ENCODE data around the gene PTCD1. TPM values are rescaled to one million over a fixed set of nuclear protein-coding genes. Genes with fewer than 3 reads are reported as not detected.
A peak's percentile ranks its signal among the peaks of the same experiment; 100 is the strongest.

Gene PTCD1
- total and polyA plus RNA-seq, 9 of the 15 experiments (the other 6 are each of a cell fraction or from before 2014, with no cell fraction given): 0.46 to 17.1 (median 6.2) TPM

DNA sequence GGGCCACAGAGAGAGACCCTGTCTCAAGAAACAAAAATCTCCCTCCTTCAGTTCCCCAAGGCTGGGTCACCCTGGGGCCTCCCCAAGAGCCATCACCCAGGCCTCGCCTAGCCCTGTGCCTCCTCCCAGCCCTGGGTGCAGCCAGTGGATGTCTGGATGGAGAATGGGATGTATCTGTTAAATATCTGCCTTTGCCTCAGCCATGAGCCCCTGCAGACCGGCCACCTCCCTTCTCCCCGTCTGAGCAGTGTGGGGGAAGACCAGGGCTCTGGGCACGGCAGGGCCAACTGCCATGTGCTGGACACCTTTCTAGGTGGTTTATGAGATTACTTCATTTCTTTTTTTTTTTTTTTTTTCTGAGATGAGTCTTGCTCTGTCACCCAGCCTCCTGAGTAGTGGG, 54.1 kb downstream of the PTCD1 start:
- no peaks in the 10 kb centered on the region for H3K27me3 ChIP-seq (ENCODE audit: control insufficient read depth in 2 of 2, insufficient read depth in 2 of 2, low read length in 2 of 2)
- in situ Hi-C loops (cut with MboI) (no loop called here), intact Hi-C loops (cut with micrococcal nuclease) (no loop called here)
- no peak overlapping the region for H3K4me3 ChIP-seq
- H2AFZ ChIP-seq (ENCODE audit: low read depth, low read length): no peak overlapping the region
- ATAC-seq: no peak
- peaks cover 16 to 41% of the 10 kb centered on the region in 2 experiments for H3K4me1 ChIP-seq (replicated peaks in 1 of 2; ENCODE audit: control insufficient read depth in 2 of 2, insufficient read depth in 2 of 2, low read length in 2 of 2)
- H3K79me2 ChIP-seq (ENCODE audit: control insufficient read depth, insufficient read depth, low read length): peaks cover 51% of the 10 kb centered on the region
- H3K9ac ChIP-seq (ENCODE audit: insufficient read depth in 1 of 2, low read depth in 2 of 2, low read length in 2 of 2): peak overlapping the region in 1 of 2 experiments; percentile 77; a peak in 2 of 4 replicates
- no TSS peak for BruUV-seq (replicated peaks)
- H3K9me3 ChIP-seq (replicated peaks; ENCODE audit: control insufficient read depth, insufficient read depth, low read depth, low read length): no peaks in the 10 kb centered on the region
- POLR2A ChIA-PET: no interaction called here
- CTCF ChIA-PET (ENCODE audit: low intra/inter-chr PET ratio): no interaction called here
- no peak overlapping the region for H3K4me2 ChIP-seq (ENCODE audit: insufficient read depth, low read length)
- 78% methylated on average over 4 of the region's 4 CpGs for WGBS (ENCODE audit: insufficient coverage, low coverage, missing lambda C conversion rate)
- peaks cover 25% of the 10 kb centered on the region for H4K20me1 ChIP-seq (replicated peaks; ENCODE audit: control insufficient read depth, insufficient read depth, low read length)
- no peak for DNase-seq (ENCODE audit: extremely low read depth in 1 of 4, low spot score in 3 of 4)
- FAIRE-seq: no peak
- TF ChIP-seq POLR2G (IDR thresholded peaks at IDR 0.05; ENCODE audit: low read depth, low read length) (peak; percentile 38), ZNF239 (CRISPR knock-in tag; IDR thresholded peaks at IDR 0.05) (no peak)
- TF ChIP-seq, protein P1, sequence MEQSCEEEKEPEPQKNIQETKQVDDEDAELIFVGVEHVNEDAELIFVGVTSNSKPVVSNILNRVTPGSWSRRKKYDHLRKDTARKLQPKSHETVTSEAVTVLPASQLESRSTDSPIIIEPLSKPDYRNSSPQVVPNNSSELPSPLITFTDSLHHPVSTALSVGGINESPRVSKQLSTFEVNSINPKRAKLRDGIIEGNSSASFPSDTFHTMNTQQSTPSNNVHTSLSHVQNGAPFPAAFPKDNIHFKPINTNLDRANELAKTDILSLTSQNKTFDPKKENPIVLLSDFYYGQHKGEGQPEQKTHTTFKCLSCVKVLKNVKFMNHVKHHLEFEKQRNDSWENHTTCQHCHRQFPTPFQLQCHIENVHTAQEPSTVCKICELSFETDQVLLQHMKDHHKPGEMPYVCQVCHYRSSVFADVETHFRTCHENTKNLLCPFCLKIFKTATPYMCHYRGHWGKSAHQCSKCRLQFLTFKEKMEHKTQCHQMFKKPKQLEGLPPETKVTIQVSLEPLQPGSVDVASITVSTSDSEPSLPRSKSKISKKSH (CRISPR knock-in tag; IDR thresholded peaks at IDR 0.05): no peak
- peaks cover 73% of the 10 kb centered on the region; the same call in 2 of the 3 replicates for H3K36me3 ChIP-seq (ENCODE audit: control insufficient read depth, insufficient read depth, low read length)
- peaks cover 6% of the 10 kb centered on the region for H3K9me1 ChIP-seq (ENCODE audit: control insufficient read depth, insufficient read depth, low read length)
- H3K27ac ChIP-seq (ENCODE audit: extremely low read depth, low read depth, low read length): no peak overlapping the region

DNA sequence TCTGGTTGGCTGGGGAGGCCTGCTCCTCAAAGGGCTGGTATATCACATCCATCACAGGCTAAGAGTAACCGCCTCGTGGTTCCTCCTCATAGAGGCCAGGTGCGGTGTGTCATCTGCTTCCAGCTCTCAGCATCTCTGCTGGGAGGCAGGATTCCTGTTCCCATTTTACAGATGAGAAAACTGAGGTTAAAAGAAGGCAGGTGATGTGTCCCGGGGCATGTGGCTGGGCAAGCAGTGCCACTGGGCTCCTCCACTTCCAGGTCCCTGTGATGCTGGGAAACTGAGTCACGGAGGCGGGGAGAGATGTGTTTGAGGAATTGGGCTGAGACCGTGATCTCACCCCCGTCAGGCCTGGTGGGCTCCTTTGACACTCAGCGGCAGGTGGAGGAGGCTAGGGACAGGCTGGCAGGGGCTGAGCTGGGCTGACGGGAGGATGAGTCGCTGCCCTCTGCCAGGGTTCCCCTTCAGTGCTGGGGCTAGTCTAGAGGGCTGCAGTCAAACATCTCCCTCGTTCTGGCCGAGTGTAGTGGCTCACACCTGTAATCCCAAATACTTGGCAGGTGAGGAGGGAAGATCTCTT, 54.7 kb downstream of the PTCD1 start:
- BruUV-seq (replicated peaks): no TSS peak
- in situ Hi-C loops (cut with MboI): no loop called here
- Histone ChIP-seq H3K27ac (ENCODE audit: extremely low read depth, low read depth, low read length) (no peak overlapping the region), H3K4me1 (replicated peaks in 1 of 2; ENCODE audit: control insufficient read depth in 2 of 2, insufficient read depth in 2 of 2, low read length in 2 of 2) (peaks cover 23 to 47% of the 10 kb centered on the region in 2 experiments), H3K27me3 (ENCODE audit: control insufficient read depth in 2 of 2, insufficient read depth in 2 of 2, low read length in 2 of 2) (no peaks in the 10 kb centered on the region), H3K9ac (ENCODE audit: insufficient read depth in 1 of 2, low read depth in 2 of 2, low read length in 2 of 2) (peak overlapping the region in 1 of 2 experiments; percentile 46; a peak in 1 of 4 replicates), H3K9me1 (ENCODE audit: control insufficient read depth, insufficient read depth, low read length) (peaks cover 6% of the 10 kb centered on the region), H3K9me3 (replicated peaks; ENCODE audit: control insufficient read depth, insufficient read depth, low read depth, low read length) (no peaks in the 10 kb centered on the region), H3K36me3 (ENCODE audit: control insufficient read depth, insufficient read depth, low read length) (peaks cover 73% of the 10 kb centered on the region; the same call in 2 of the 3 replicates), H3K79me2 (ENCODE audit: control insufficient read depth, insufficient read depth, low read length) (peaks cover 57% of the 10 kb centered on the region), H2AFZ (ENCODE audit: low read depth, low read length) (no peak overlapping the region), H4K20me1 (replicated peaks; ENCODE audit: control insufficient read depth, insufficient read depth, low read length) (peaks cover 31% of the 10 kb centered on the region), H3K4me3 (no peak overlapping the region), H3K4me2 (ENCODE audit: insufficient read depth, low read length) (no peak overlapping the region)
- ATAC-seq (no peak), DNase-seq (ENCODE audit: extremely low read depth in 1 of 4, low spot score in 3 of 4) (no peak), FAIRE-seq (no peak)
- WGBS (ENCODE audit: insufficient coverage, low coverage, missing lambda C conversion rate): 90% methylated on average over 13 of the region's 13 CpGs
- intact Hi-C loops (cut with micrococcal nuclease): no loop called here
- ChIA-PET CTCF (ENCODE audit: low intra/inter-chr PET ratio) (no interaction called here), POLR2A (no interaction called here)
- TF ChIP-seq ZNF57 (CRISPR knock-in tag; IDR thresholded peaks at IDR 0.05) (no peak), KDM1A (IDR thresholded peaks at IDR 0.05) (peak in 1 of 2 experiments; percentile 69; a peak in 2 of 4 replicates), NRF1 (conservative IDR thresholded peaks at IDR 0.05 in 1 of 2, IDR thresholded peaks at IDR 0.05 in 1 of 2) (no peak), POLR2G (IDR thresholded peaks at IDR 0.05; ENCODE audit: low read depth, low read length) (peak; percentile 56), RBM34 (IDR thresholded peaks at IDR 0.05; ENCODE audit: borderline replicate concordance, insufficient read depth, low read length) (no peak), NCOA1 (IDR thresholded peaks at IDR 0.05; ENCODE audit: low read depth) (no peak), TGIF2 (CRISPR knock-in tag; IDR thresholded peaks at IDR 0.05) (no peak)
- TF ChIP-seq, protein P2, sequence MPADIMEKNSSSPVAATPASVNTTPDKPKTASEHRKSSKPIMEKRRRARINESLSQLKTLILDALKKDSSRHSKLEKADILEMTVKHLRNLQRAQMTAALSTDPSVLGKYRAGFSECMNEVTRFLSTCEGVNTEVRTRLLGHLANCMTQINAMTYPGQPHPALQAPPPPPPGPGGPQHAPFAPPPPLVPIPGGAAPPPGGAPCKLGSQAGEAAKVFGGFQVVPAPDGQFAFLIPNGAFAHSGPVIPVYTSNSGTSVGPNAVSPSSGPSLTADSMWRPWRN (IDR thresholded peaks at IDR 0.05; ENCODE audit: low read depth): no peak
